GM21786 (cell line): ENCODE measurements around the gene PNLIP.

Source experiments
- ATAC-seq: cut with Tn5 transposase; IDR thresholded peaks from one replicate; pipeline ENCODE4 v1.9.1; 2021; ENCODE audit not compliant: unreplicated experiment

Gene PNLIP

GRCh38 chr10:116574797-116575196, 29.1 kb downstream of the PNLIP start:
- ATAC-seq: no peak

DNA sequence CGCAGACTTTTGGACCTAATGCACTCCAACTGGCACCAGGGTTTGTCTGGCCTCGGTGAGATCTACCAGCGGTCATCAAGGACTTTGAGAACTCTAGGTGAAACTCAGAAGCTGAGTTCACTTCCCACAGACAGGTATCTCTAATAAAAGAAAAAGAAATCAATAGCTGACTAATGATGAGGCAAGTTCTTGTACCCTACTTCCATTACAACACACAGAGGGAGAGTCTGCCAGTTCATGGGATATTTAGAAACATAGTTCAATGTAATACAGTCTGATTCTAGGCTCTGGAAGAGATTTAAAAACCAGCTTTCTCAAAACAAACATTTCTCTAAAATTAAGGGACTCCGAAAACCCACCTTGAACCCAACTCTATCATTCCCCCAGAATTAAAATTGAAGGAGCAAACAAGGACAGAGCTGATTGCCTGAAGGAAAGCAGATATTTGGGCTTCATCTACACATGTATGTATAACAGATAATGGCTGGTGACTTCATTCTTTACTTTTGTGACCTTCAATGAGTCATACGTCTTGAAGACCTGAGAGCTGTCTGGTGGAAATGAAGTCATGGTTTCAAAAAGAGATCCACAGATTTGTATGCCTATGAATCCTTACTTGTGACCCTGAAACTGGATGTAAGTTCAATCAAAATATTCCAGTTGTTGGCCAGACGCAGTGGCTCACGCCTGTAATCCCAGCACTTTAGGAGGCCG, 42.3 kb downstream of the PNLIP start:
- no peak for ATAC-seq

GRCh38 chr10:116588995-116589394, 43.3 kb downstream of the PNLIP start:
- ATAC-seq: no peak

DNA sequence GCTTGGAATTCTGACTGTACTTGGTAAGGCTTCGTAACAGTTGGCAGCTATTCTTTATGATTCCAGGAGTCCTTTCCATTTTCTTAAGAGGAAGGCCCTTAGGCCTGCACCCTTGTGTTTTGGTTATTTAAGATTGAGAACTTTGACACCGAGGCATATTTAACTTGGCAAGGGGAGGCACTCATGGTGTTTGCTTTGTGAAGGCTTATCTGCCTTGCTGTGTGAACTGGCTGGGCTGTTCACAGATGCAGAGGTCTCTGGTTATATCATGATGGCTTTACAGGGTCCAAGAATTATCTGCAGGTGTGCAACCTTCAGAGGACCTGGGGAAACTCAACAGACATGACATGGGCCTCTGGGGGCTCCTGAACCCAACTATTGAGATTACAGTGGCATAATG, 44.2 kb downstream of the PNLIP start:
- no peak for ATAC-seq

DNA sequence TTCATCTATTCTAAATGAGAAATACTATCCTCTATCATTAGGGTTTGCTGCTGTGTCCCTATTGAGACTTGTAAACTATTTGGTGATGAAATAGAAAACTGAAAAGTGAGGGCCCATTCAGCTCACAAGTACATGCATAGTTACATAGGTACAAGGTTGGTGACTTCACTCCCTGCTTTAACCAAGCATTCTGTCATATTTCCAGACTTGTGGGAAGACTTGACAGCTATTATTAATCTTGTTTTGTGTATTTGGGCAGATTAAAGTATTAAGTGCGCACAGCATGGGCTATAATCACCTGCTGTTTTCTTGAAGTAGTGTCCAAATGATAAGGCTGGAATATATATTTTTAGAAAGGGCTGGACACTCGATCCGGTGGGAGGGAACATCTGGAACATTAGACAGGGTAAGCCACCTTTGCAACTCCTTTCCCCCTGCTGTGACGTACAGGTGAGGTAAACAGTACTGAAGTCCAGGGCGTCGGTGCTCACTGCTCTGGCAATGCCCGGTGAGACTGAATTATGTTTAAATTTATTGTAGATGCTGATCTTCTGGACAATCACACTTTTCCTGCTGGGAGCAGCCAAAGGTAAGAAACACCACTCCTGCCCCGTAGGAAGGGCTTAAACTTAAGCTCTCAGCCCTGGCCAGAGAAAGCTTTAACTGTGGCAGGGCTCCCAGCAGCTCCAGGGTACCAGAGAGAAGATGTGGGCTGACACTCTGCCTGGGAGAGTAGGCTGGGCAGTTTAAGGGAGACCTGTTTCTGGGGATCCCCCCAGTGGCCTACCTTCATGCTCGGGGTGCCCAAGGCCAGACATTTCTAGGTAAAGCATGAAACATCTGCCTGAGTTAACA, 45.1 kb downstream of the PNLIP start, which contains the start of gene PNLIPRP1:
TSS of gene PNLIPRP1 (plus strand) at position 370 of the 855 bp plus-strand sequence. CDS start at position 541, 171 bp downstream.
- no peak for ATAC-seq

- no peak for ATAC-seq
Measured at GRCh38 chr10:116593139-116593740, 47.5 kb downstream of the PNLIP start.

GRCh38 chr10:116594525-116595035, 48.8 kb downstream of the PNLIP start:
- no peak for ATAC-seq

DNA sequence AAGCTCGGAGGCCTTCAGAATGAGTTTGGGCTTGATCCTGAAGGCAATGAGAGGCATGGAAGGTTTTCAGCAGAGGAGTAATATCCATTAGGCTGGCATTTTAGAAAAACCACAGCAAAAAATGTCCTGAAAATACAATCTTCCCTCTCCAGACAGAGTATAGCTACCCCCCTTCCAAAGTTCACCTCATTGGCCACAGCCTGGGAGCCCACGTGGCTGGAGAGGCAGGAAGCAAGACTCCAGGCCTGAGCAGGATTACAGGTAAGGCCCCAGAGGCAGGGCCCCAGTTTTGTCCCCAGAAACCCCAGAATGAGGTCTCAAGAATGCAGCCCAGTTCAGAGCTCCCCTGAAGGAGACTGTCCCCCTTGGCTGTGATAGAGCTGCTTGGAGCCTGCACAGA, 50.3 kb downstream of the PNLIP start:
- ATAC-seq: no peak

- no peak for ATAC-seq
Measured at GRCh38 chr10:116597543-116597942, 51.8 kb downstream of the PNLIP start.

DNA sequence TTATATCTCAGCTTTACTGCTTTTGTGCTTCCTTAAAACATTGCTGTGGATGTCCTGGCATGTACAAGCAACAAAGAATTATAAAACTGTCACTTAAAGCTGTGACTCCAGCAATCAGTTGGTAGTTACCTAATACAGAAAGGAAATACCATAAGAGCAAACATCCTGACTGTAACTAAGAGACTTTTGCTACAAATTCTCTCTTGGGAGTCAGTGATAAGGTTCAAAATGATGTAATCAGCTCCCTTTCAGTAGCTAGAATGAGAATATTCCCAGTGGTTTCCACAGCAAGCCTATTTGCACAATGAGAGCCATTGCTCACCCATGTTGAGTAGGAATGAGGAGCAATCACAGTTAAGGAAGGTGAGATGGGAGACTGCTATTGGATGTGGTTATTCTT, 52.6 kb downstream of the PNLIP start:
- ATAC-seq: no peak

GRCh38 chr10:116599991-116600390, 54.3 kb downstream of the PNLIP start:
- no peak for ATAC-seq

DNA sequence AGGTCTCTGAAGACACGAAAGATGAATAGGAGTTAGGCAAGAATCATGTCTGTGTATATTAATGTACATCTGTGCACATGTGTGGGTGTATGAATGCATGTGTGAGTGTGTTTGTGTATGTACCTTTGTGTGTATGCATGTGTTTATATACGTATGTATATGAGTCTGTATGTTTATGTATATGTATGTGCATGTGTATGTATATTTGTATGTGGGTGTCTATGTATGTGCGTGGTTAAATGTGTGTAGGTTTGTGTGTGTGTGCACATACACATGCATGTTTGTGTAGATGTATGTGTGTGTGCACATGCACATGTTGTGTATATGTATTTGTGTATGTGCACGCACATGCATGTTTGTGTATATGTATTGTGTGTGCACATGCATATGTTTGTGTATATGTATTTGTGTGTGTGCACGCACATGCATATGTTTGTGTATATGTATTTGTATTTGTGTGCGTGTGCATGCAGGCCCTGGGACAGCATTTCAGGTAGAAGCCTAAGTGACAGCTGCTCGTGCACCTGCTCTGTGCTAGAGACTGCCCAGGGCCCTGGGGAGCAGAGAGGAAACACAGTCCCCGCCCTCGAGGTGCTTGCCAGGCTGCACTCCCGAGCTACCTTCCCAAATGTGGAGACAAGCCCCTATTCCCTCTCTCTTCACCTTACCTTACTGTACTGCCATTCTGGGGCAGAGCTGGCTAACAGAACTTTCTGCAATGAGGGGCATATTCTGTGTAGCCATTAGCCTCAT, 57.1 kb downstream of the PNLIP start:
- no peak for ATAC-seq

DNA sequence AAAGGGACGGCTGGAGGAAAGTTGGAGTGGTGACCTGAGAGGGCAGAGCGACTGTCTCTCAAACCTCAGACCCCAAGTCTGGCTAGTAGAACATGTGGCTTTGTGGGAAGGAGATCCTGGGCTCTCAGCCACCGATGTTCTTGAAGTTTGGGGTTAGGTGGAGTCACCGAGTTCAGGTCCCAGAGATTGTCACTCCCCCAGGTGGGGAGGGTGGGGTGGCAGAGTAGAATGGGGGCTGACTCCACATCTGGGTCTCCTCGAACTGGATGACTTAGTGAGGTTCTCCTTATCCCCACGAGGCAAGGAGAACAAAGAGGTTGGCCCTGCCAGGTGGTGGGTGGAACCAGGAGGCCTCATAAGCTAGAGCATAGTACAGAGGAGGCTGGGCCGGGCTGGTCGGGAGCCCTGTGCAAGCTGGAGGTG, 60.3 kb downstream of the PNLIP start:
- ATAC-seq: no peak

GRCh38 chr10:116607336-116607735, 61.6 kb downstream of the PNLIP start:
- no peak for ATAC-seq

DNA sequence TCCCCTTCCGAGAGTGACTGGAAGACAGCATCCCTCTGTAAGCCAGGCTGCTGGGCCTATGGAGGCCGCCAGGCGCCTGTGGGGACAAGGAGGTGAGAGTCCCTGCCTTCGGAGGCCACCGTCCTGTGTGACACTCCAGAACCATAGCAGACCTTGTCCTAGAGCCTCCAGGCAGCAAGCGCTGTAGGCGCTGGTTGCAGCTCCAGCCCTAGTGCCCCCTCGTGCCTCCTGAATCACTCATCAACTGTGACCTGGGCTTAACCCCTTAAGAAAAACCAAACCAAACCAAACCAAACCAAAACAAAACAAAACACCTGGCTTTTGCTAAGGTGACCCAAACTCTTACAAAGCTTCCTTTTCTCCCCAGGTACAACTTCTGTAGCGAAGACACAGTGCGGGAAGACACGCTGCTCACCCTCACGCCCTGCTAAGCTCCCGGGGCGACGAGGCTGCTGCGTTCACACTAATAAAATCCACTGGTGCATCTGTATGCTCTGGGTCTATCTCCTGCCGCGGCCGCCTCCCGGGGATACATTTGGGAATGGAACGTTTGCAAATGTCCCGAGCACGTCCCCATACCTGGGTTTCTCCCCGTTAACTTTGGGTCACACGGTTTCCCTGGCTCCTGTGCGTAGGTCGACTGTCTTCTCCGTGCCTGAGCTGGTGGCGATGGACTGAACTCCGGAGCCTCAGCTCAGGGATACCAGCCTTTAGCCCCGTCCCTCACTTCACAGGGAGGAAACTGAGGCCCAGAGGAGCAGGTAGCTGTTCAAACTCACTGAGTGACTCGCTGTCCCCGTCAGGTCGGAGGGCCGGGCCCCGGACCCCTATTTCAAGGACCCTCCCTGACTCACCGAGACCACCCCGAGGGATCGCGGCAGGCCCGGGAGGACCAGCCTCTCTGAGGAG, 63.2 kb downstream of the PNLIP start:
- ATAC-seq: no peak

DNA sequence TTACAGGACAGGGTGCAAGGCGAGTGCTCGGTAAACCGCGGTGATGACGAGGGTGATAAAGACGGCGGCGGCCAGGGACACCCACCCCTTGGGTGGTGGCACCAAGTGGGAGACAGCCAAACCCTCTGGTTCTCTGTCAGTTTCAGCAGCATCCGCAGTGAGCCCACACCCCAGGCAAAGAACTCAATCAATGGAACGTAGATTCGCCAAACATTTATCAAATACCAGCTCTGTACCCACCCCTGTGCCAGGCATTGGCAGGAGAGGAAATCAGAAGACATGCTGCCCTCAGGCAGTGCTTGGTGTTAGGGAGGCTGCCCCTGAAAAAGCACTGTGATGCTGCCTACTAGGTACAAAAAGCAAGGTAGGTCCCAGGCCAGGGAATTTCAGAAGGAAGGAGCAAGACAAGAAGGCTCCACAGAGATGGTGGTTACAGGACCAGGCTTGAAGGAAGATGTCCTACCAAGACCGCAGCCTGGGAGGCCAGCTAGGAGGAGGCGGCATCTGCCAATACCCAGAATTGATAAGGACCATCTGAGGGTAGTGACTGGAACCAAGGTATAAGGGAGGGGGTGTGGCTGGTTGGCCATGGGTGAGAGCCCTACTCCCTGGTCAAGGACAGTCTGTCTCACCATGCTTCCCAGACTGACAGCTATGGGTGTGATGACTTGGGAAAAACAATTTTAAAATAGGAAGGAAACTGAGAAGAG, 64.9 kb downstream of the PNLIP start:
- no peak for ATAC-seq

DNA sequence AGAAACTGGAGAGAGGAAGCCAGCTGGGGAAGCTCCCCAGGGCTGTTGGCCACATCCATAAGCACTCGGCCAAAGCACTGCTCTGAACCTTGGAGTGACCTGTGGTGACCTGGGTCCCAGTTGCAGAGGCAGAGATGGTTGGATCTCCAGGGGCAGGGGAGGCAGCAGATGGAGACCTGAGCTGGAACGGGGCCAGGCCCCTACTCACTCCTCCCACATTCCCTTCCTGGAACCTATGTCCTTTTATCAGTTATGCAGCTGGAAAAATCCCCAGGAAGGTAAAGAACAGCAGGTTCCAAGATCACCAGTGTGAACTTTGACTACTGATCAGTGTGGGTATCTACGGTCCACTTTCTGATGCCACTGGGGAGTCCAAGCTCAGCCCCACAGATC, 65.4 kb downstream of the PNLIP start:
- no peak for ATAC-seq

DNA sequence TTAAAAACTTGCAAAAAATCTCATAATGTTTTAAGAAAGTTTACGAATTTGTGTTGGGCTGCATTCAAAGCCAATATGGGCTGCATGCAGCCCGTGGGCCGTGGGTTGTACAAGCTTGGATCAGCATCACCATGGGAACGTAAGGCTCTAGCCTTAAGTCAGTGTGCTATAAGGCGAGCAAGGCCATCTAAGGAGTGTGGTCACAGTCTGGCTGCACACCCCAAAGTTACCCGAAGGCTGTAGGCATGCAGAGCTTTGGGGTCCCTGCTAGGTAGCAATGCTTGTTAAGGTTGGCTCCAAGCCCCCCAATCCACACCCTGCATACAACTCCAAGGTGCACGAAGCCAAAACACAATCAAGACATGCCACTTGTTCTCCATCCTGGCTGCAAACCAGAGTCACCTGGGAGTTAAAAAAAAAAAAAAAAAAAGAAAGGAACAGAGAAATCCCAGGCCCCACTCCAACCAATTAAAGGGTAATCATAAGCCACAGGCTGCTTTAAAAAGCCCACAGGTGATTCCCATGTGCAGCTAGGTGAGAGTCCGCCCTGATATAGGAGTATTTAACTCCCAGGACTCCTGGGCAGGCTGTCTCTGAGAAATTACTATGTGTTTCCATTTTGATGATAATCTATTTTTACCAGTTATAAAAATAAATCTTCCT, 66.5 kb downstream of the PNLIP start:
- ATAC-seq: no peak

GRCh38 chr10:116613471-116613870, 67.7 kb downstream of the PNLIP start:
- ATAC-seq: no peak
